Stimulated activated CD4-positive, alpha-beta T cell treated with anti-CD3 and anti-CD28 coated beads, Interleukin-1b, Interleukin-23, amount 100 ng/mL, for 1 hour (primary cell): ENCODE data around the gene C1QTNF6.
"Not testable (repeated sequence)": the region's sequence is repeated elsewhere in the genome, so short reads cannot be mapped to it uniquely, and the experiment has no call there.

Experiments
- DNase-seq, 2 donors: peaks; one replicate each; pipeline ENCODE4 v3.0.0-alpha.2; 2020; ENCODE audit warnings: low read depth in 2 of 2

C1QTNF6 gene

DNA sequence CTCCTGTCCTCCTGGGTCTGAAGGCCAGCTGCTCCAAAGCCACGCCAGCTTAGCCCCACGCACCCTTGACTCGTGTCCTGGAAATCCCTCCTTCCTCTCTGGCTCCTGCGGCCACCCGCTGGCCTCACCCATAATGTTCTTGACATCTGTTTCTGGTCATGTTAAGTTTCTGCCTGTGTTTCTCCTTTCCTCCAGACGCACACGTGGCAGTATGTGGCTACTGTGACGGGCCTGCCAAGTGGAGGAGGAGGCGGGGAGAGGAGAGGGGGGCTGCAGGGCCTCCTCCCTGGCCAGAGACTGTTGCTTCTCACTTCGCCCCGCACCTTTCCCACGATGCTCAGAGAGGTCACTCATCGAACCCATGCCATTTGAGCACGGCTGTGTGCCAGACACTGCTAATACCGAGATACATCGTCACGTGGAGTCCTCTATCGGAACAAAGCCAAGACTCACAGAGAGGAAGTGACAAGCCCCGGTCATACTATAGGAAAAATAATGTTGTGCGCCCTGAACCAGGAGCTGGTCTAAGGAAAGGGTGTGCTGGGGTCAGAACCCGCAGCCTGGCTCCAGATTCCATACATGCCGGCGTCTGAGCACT, 11.5 kb downstream of the C1QTNF6 start:
- no peak for DNase-seq

DNA sequence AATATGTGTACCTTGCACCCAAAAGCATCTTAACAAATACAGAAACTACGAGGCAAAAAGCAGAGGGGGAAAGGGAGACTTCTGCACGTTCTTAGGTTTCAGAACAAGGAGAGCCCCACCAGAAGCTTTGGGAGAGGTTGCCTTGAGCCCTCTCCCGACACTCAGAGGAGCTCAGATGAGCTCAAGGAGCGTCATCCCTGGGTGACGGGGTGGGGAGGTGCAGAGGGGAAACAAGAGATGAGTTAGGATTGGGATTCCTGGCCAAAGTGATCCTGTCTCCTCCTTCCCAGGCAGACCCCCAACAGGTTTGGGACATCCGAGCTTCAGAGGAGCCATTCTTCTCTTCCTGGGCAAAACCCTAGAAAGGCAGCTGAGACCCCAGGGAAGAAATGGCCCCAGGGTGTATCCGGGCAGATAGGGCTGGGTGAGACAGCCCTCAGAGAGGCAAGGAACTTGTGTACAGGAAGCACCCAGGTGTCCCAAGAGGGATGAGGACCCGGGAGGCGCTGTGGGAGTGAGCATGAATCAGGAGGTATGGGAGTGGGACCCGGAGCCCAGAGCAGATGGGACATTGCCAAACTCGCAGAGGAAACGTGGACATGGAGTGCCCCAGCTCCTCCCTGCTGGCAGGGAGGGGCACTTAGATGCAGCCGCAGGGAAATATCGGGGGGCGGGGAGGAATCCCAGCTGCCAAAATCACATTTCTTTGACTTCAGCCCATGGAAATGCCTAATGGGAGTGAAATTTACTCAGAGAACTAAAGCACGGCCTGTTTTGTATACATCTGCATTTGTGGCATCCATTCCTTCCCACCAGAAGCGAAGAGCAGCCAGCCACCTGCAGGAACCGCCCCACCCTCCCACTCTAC, 12.4 kb downstream of the C1QTNF6 start:
- DNase-seq, result no peak

DNA sequence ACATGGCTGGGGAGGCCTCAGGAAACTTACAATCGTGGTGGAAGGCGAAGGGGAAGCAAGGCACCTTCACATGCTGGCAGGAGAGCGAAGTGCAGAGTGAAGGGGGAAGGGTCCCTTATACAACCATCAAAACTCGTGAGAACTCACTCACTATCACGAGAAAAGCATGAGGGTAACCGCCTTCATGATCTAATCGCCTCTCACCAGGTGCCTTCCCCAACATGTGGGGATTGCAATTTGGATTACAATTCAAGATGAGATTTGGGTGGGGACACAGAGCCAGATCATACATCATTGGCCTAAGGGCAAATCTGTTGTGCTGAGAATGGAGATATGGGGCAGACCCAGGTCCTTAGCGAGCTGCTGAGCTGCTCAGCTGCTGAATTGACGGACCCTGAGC, 13.1 kb downstream of the C1QTNF6 start:
- DNase-seq, result no peak

DNA sequence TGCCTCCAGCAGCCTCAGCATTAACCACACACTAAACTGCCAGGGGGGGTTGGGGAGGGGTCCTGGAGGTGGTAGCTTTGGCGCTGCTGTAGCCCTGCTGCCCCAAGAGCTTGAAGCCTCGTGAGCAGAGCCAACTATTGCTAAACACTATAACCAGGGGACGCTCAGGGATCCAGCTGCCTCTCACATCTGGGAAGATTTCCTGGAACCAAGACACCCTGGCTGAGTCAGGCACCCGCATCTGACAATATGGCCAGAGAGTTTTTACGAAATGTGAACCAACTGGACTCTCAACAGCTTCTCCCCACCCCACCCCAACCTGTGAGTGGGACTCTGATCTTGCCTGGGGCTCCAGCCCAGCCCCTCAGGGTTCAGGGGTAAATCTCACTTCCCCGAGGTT, 14.3 kb downstream of the C1QTNF6 start:
- DNase-seq, result no peak

DNA sequence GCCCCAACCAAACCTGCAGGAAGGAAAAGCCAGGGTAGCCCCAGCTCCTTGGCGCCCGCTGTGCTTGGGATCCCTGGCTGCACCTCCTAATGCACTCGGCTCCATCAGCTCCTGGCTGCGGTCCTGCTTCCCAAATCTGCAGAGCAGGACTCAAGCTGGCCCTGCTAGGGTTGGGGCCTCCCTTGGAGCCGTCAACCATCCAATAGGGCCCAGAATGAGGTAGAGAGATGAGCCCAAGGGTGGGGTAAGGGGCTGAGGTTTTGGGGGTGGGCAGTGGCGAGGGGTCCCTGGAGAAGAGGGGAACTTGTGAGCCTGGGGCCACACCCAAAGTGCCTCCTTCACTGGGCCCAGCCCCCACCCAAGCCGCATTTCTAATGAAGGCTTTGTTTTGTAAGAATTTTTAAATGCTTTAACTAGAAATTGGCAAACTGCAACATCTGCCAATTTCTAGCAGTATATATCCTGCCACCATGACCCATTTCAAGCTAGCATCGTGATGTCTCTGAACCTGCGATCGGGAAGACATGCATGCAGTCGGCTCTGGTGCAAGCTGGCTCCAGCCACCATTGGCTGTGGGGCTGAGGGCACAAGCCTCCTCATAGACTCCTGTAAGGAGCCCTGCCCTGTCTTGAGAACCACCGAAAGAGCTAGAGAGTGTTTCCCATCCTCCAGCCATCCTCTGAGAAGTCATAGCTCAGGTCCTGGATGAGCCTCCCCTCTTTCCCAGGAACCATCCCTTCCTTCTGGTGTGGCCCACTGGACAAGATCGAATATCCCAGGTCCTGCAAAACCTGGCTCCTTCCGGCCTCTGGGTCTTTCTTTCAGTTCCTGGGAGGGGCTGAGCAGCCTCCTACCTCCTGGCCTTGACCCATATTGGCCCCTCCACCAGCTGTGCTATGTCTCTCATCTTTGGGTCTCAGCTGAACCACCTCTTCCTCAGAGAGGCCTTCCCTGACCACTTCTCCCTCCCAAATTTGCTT, 15.5 kb downstream of the C1QTNF6 start:
- DNase-seq, result no peak

DNA sequence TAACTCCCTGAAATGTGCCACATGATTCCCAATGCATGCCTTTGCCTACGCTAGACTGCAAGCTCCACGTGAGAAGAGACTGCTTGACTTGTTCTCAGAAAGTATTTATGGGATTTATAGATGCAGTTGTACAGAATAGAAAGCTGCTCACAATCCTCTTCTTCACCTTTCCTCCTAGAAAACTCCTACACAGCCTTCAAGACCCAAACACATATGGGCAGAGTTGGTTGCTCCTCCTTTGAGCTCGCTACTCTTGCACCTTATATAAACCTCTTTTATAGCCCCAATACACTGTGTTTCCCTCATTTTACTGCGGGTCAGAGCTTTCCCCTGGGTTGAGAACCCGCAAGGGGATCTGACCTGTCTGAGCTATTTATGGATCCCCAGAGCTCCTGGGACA, 16.4 kb downstream of the C1QTNF6 start:
- DNase-seq, result no peak

DNA sequence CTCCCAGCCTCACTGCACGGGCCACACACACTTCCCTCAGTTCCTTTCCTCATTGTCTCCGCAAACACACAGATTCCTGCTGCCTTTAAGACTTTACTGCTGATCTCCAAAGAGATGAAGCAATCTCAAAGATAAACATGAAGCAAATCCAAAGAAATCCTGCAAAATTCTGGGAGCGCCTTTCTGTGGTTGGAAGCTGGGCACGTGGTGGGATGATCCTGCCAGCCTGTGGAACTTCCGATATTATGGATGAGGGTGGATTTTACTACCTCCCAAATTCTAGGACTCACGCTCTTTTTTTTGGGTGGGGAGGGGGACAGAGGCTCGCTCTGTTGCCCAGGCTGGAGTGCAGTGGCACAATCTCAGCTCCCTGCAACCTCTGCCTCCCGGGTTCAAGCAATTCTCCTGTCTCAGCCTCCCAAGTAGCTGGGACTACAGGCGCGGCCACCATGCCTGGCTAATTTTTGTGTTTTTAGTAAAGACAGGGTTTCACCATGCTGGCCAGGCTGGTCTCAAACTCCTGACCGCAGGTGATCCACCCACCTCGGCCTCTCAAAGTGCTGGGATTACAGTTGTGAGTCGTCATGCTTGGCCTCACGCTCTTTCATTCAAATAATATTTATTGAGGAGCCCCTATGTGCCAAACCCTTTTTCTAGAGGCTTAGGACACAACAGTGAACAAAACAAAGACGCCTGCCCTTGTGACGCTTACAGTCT, 17.2 kb downstream of the C1QTNF6 start:
- DNase-seq, result not testable (repeated sequence)

DNA sequence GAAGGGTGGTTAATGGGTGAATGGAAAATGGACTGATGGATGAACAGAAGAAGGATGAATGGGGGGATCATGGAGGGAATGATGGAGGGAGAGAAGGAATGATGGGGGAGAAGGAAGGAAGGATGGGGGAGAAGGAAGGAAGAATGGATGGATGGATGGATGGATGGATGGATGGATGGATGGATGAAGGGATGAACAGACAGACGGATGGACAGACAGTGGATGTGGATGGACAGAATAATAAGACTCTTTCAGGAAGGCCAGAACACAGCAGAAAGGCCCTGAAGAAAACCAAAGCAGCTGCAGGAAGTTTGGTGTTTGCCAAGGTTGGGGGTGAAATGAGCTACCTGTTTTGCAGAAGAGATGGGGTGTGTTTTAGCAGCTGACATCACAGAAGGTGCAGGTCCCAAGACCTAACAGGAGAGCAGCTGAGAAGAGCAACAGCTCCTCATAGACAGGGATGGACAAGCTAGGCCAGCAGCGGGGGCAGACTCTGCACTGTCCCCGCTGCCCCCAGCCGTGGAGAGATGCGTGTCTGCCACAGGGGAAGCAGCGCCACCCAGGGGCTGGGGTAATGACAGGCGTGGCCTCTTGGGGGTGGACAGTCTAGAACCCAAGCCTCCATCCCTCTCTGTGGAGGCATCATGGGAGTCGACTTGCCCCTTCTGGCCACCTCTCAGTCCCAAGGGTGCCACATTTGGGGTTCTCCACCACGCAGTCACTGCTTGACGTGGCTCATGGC, 17.9 kb downstream of the C1QTNF6 start:
- DNase-seq, result no peak

DNA sequence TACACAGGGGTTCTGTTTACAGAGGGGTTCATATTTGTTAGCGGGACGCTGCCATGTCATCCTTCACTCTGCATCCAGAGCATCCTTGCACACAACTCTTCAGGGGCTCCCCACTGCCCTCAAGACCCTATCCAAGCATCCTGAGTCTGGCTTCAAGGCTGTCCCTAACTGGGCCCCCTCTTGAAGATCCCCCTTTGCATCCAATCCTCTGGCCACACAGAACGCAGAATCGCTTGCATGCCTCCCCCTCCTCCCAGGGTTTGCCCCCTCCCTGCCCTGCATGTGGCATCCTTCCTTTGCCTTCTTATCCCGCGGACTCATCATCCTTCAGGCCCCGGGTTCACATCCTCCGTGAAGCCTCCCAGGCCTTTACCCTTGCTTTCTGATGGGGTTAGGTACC, 18.6 kb downstream of the C1QTNF6 start:
- DNase-seq, result no peak

DNA sequence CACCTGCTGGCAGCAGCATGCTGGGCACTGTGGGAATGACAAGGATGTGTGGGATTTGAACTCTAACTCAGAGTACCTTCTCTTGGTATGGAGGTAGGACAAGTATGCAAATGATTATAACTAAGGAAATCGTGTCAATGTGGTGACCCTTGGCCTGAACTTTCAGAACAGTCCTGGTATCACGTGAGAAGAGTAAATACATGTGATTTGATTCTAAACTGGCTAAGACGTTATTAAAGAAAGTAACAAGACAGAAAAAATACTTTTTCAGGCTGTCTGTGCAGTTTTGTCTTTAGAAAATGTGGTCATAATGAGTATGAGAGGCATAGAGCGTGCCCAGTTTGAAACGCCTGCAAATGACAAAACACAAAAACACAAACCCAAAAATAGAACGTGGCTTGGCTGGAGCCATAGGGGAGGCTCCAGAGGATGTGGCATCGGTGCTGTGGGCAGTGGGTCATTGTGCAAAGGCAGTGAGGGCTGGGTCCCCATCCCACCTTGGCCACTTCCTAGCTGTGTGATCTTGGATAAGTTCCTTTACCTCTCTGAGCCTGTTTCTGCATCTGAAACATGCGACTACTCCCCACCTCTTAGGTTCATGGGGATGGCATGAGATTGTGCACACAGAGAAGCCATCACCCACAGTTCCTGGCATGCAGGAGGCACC, 19.9 kb downstream of the C1QTNF6 start:
- no peak for DNase-seq

DNA sequence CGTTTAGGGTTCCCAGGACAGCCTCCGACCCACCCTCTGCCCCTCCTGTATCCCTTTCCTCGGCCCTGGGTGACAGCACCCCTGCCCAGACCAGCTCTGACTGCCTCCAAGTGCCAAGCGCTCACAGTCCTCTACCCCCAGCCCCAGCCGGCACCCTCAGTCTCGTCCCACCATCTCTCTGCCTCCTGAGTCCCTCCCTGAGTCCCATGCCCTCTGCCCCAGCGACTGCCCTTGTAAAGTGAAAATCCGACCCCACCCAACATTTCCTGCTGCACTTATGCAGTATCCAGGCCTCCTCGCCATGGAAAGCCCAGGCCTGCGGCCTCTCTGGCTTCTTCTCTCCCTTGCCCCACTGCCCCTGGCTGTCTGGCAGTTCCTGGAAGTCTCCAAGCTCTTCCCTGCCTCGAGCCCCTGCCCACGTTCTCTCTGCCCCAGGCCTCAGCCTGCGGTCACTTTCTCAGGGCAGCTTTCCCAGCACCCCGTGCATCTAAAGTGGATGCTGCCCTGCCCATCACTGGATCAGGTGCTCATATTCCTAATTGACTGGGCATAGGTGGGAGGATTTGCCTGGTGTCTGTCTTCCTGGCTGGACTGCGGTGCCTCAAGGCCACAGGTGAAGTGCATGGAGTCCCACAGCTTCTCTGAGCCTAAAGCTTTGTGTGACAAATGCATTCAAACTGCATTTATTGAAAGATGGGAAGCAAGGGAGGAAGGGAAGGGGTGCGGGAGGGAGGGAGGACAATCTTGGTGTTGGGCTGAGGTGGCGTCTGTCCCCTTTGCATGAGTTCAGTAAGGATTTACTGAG, 20.7 kb downstream of the C1QTNF6 start:
- DNase-seq, result no peak

DNA sequence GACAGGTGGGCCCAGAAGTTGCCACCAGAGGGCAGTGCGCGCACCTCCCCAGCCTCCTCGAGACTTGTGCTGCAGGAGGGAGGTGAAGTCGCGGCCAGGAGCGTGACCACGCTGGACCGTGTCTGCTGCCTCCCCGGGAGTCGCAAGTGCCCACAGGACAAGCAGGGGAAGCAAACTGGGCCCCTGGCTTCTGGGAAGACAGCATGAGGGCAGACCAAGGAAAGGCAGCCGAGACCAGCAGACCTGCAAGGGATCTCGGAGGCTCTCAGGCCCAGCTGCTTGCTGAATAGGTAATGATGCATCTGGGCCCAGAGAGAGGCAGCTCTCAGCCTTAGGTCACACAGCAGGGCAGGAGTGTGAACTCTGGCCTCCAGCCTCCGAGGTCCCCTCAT, 21.4 kb downstream of the C1QTNF6 start:
- DNase-seq, result peak; percentile 65 to 80

DNA sequence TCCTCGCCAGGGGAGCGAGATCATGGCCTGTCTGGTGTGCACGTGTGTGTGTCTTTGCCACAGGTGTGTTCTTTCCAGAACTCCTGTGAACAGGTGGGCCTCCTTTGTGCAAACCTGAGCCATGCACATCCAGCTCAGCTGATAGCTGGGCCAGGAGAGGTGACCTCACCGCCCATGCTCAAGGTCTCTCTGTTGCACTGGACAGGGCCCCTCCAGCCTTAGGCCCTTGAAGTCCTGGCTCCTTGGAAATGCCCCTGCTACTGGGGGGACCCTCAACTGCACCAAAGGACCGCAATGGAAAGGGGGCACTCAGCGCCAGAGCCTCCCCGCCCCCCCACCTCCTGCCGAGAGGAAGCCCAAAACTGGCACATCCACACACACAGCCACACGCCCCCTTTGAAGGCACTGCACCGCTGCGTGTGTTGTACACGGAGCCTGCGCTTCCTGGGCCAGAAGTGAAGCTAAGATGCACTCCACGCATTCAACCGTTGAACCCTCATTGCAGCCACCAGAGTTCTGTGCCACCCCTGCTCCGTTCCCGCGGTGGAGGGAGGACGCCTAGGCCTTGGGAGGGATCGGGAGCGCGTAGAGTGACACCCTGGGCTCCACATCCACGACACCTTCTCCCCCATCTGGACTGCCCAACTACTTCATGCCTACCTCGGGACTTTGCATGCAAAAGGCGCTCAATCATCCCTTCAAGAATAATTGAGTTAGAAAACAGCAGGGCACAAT, 21.9 kb downstream of the C1QTNF6 start:
- DNase-seq, result no peak

DNA sequence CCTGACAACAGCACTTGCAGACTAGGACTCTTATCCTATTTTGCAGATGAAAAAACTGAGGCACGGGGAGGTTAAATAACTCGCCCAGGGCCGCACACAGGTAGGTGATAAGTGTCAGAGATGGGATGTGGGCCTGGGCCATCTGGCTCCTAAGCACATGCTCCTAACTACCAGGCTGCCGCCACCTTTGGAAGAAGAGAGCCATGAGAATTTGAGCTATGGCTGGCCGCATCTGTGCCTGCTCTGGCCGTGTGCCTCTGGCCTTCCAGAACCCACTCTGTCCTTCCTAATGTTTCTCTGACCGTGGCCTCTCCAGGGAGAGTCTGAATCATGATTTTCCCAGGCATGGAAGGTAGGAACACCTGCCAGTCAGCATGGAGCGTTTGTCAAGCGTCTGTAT, 23.0 kb downstream of the C1QTNF6 start:
- no peak for DNase-seq

DNA sequence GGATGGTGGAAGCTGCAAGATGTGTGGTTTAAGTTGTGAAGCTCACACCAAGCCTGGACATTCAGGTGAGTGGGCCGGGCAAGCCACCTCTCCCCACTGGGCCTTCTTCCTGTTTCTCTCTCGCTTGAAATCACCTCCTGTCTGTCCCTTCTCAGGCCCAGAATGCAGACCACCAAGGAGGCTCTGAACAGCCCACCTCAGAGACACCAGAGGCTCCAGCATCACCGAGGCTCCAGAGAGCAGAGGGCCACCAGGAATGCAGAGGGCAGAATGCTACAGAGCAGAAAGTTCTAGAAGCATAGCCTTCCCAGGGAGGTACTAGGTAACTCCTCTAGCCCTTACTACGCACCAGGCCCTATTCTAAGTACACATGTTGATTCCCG, 23.6 kb downstream of the C1QTNF6 start:
- DNase-seq, result no peak

DNA sequence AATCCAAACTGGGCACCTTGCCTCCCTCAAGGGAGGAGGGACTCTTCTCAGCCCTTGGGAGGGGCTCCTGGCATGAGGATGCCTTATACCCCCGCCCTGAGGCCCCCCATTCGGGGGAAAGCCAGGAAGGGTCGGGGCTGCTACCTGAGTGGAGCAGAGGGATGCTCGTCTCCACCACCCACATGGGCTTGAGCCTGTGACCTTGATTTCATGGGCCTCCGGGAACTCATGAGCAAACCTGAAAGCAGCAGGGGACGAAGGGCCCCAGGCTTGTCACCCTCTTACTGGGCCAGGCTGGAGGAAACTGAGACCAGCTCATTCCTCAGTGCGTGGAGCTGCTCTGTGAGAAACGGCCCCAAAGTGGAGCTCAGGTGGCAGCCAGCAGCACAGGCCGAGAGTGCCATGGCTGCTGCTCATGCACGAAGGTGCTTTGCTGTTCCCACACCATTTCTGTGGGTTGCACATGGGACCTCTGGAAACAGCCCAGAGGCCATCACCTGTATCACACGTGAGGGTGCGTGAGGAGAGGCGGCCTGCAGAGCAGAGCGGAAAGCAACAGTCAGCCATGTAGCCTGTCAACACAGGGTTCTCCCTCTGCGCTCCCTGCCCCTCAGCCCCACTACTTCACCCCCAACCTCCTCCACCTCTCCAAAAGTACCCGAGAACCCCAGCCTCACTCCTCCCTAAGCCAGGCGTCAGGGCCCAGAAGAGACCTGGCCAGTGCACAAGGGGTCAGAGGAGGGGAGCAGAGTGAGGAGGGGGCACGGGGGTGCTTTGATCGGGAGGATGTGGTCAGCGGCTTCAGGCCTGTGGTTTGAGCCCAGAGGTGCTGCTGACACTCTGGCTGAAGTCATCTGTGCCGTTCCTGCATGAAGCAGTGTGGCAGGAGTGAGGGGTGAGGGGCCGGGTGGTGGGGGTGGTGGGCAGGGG, 24.2 kb downstream of the C1QTNF6 start:
- DNase-seq, result no peak

DNA sequence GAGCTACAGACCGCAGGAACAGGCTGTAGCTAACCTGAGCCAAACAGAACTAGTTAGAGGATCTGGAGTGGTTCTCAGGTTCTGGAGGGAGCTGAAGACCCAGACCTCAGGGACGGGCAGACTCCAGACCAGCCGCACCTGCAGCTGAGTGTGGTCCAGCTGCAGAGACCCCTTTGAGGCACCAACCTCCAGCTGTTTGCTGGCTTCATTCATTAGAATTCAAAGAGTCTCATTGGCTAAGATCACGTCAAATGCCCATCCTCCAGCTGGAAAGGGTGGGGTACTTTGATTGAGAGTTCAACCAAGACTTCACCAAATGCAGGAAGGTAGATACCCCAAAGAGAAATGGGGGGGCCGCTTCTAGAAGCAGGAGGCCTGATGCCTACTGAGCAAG, 25.0 kb downstream of the C1QTNF6 start:
- no peak for DNase-seq
